Measurements from ENCODE around the gene NR2F1.

The NR2F1 gene

DNA sequence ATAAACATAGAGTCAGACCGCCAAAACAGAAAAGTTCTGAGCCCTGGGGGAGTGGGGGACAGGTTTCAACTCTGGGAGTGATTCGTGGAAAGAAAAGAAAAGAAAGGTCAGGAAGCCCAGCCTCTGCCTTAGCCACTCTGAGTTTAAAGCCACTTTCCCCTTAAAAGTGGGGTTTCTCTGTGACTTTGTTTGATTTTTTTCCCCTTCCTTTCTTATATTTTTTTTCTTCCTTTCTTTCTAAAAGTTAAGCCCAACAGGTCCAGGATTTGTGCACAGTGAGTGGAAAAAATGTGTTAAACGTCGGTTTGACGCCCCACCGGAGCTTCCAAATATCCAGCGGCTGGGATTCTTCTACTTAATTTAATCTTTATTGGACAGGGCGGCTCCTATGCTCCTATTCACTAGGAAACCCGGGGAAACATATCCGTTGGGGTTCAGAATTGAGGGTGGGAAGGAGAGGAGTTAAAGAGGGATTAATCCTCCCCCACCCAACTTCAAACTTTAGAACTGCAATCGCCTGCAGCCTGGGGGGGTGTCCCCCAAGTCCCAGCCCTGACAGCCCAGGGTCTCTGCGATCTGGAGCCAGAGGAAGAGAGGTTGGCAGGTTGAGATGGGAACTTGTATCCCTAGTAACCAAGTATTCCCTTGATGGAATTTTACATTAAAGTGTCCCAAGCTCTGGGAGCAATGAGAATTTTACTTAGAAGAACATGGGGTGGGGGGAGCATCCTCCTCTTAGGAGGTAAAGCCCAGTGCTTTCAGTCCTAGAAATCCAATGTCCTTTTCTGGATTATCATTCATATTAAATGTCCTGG, 8.3 kb upstream of the NR2F1 start:
- H3K4me1 Mint-ChIP-seq (ENCODE audit: low read depth): no peaks in the 10 kb centered on the region
- H3K36me3 Mint-ChIP-seq (ENCODE audit: low read depth): no peaks in the 10 kb centered on the region
- no peak overlapping the region for H3K4me3 Mint-ChIP-seq
- peaks cover 88% of the 10 kb centered on the region for H3K27me3 Mint-ChIP-seq (ENCODE audit: low read depth)
- no peak overlapping the region for H3K27ac Mint-ChIP-seq
- no peaks in the 10 kb centered on the region for H3K9me3 Mint-ChIP-seq

DNA sequence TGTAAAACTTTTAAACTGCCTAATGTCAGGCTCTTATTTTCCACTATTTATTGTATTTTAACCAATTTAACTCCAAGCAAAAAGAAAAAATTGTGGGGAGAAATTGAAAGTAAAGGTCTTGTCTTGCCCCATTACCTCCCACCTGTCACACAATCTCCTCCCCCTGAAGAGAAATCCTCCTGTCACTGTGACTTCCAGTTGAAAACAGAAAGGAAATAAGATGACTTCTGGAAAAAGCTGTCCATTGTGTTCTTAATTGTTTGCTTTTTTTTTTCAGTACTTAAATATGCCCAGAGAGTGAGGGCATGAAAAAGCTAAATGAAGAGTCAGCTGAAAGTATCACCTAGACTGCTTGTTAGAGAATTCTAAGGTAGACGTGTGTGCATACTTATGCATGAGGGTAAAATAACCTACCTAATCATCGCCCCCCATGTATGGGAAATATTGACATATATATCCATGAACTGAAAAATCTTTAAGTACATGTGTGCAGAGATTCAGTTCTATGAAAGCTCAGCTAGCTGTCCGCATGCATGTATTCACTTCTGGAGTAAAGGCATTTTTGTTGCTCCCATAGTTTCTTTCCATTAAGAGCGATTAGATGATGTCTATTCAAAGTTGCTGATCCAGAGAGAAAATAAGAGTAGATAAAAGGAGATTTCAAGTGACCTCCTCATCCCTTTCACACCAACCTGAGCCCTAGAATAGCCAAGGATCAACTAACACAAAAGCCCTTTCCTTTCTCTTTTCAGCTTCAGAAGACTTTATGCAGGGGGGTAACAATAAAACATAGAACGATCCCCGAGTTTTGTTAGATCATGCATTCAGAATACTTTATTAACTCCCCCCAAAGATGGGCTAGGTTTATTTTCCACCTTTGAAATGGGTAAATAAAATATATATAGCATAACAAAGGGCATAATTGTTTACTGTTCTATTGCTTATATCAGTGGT, 7.3 kb upstream of the NR2F1 start:
- Mint-ChIP-seq H3K36me3 (ENCODE audit: low read depth) (no peaks in the 10 kb centered on the region), H3K27ac (no peak overlapping the region), H3K27me3 (ENCODE audit: low read depth) (peaks cover 87% of the 10 kb centered on the region), H3K4me3 (no peak overlapping the region), H3K9me3 (no peaks in the 10 kb centered on the region), H3K4me1 (ENCODE audit: low read depth) (peaks cover 4% of the 10 kb centered on the region)

- Mint-ChIP-seq H3K27me3 (ENCODE audit: low read depth) (peaks cover 80% of the 10 kb centered on the region), H3K27ac (no peak overlapping the region)
These were observed 5.8 kb upstream of the NR2F1 start for GRCh38 chr5:93576994-93577853.

DNA sequence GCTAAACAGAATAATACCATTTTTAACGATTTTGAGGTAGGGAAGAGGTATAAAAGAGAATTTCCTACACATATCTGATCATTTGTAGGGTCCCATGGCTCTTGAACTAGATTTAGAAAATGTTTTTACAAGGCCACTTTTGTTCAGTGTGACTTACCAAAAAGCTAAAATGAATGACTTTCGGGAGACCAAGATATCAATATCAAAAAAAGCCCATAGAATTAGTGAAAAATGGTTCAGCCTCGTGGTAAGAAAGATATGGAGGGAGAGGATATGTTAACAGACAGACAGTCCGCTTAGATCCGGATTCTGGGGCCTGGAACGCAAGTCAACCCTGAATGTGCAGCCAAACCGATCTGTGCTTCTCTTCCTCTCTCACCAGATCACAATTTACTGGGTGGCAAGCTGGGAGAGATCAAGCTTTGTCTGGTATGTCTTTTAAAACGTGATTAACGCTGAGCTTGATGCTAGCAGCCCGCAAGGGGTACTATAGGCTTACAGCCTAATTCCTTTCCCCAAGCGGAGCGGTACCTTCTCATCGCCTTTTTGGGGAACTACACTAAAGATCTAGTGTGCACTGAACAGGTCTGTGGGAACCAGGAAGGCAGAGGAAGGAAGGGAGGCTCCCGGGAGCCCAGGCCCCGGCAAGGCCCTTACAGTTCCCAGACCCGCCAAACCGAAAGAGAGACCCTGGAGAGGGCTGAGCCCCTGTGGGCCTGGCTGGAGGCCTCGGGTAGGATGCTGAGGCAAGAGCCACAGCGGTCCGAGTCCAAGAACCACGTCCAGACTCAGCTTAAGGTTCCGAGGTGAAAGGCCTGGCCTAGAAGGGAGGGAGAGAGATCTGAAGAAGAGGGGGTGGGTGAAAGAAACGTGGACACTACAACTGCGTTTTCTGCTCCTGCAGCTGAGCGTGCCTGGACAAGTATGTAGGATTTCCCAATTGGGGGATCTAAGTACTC, 4.9 kb upstream of the NR2F1 start:
- H3K9me3 Mint-ChIP-seq: no peaks in the 10 kb centered on the region
- H3K4me1 Mint-ChIP-seq (ENCODE audit: low read depth): peaks cover 6% of the 10 kb centered on the region
- H3K27me3 Mint-ChIP-seq (ENCODE audit: low read depth): peaks cover 71% of the 10 kb centered on the region
- H3K27ac Mint-ChIP-seq: no peak overlapping the region
- H3K36me3 Mint-ChIP-seq (ENCODE audit: low read depth): no peaks in the 10 kb centered on the region
- H3K4me3 Mint-ChIP-seq: peak overlapping the region; percentile 42

More at GRCh38 chr5:93576994-93577853, 5.8 kb upstream of the NR2F1 start:
- Mint-ChIP-seq H3K4me1 (ENCODE audit: low read depth) (peaks cover 6% of the 10 kb centered on the region), H3K36me3 (ENCODE audit: low read depth) (no peaks in the 10 kb centered on the region), H3K4me3 (no peak overlapping the region), H3K9me3 (no peaks in the 10 kb centered on the region)

- Mint-ChIP-seq H3K27me3 (ENCODE audit: low read depth) (peaks cover 62% of the 10 kb centered on the region), H3K36me3 (ENCODE audit: low read depth) (no peaks in the 10 kb centered on the region), H3K4me1 (ENCODE audit: low read depth) (peaks cover 10% of the 10 kb centered on the region), H3K9me3 (no peaks in the 10 kb centered on the region), H3K4me3 (no peak overlapping the region), H3K27ac (no peak overlapping the region)
These were observed 4.0 kb upstream of the NR2F1 start for GRCh38 chr5:93578813-93579691.

DNA sequence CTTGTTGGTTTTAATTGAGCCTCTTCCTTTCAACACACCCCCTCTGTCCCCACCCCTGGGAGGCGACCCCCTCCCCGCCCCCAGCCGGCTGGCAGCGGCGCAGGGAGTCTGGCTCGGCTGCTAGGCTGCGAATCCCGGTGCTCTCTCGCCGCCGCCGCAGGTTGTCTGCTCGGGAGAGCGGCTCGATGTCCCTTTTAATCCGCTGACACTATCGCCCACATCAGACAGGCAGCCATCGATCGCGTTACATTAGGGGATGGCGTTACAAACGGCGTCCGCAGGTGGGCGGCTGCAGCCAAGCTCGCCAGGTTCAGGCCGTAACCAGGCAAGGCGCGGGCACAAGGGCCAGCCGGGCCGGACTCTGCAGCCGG, 3.3 kb upstream of the NR2F1 start:
- no peak overlapping the region for H3K4me3 Mint-ChIP-seq
- H3K4me1 Mint-ChIP-seq (ENCODE audit: low read depth): peaks cover 10% of the 10 kb centered on the region
- H3K36me3 Mint-ChIP-seq (ENCODE audit: low read depth): no peaks in the 10 kb centered on the region
- no peaks in the 10 kb centered on the region for H3K9me3 Mint-ChIP-seq
- H3K27me3 Mint-ChIP-seq (ENCODE audit: low read depth): peaks cover 56% of the 10 kb centered on the region
- no peak overlapping the region for H3K27ac Mint-ChIP-seq

DNA sequence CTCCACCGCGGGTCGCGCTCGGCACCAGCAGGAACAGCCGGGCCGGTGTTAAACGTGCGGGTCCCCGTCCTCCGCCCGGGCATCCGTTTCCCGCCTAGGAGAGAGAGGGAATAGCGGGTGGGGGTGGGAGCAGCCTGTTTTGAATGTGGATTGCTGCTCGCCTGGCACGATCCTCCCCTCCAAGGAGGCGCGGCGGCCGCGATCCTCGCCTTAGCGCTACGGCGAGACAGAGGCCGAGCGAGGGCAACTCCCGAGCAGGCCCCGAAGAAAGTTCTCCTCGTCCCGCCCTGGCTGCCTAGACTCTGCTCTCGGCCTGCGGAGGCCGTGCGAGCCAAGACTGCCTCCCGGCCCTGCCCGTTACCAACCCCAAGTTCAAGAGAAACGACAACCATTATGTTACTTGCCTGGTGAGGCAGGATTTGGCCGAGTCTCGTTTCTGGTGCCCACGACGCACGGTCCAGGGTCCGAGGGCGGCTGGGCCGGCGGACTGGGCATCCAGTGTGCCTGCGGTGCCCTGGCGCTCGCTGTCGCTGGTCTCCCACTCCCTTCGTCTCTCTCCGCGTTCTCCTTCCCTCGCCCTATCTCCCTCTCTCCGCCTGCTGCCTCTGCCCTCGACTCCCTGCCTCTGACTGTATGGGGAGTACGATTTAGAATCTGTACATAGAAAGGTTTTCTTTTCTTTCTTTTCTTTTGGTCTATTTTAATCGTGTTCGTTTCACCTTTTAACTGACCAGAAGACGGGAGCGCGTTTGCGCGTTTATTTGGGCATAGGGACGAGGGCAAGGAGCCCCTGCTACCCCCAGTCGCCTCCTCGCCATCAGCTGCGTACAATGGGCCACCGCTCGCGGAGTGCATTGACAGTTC, 2.7 kb upstream of the NR2F1 start:
- Mint-ChIP-seq H3K9me3 (no peaks in the 10 kb centered on the region), H3K27ac (peak overlapping the region; percentile 47), H3K36me3 (ENCODE audit: low read depth) (no peaks in the 10 kb centered on the region), H3K4me1 (ENCODE audit: low read depth) (peaks cover 10% of the 10 kb centered on the region), H3K27me3 (ENCODE audit: low read depth) (peaks cover 51% of the 10 kb centered on the region), H3K4me3 (no peak overlapping the region)

- H3K36me3 Mint-ChIP-seq (ENCODE audit: low read depth): no peaks in the 10 kb centered on the region
- no peaks in the 10 kb centered on the region for H3K9me3 Mint-ChIP-seq
- peaks cover 14% of the 10 kb centered on the region for H3K4me1 Mint-ChIP-seq (ENCODE audit: low read depth)
- peaks cover 51% of the 10 kb centered on the region for H3K27me3 Mint-ChIP-seq (ENCODE audit: low read depth)
- H3K4me3 Mint-ChIP-seq: no peak within 1 kb of the TSS
- H3K27ac Mint-ChIP-seq: peak within 1 kb of the TSS; percentile 47
These were observed 2.0 kb upstream of the NR2F1 start, which contains the start of gene NR2F1-AS1 for GRCh38 chr5:93580927-93581445. TSS of gene NR2F1-AS1 (minus strand) at chr5:93581219.

DNA sequence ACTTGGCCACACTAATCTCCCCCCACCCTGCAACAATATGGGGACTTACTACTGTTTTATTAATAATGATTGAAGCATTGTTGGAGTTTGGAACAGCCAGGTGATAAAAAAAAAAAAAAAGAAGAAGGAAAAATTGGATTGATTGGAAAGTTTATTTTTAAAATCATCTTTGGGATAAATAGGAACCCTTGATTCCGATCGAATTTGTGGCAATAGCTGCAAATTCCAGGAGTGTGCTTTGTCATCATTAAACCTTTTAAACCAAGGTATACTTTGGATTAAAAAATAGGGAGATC, 907 bp upstream of the NR2F1 start:
- peaks cover 51% of the 10 kb centered on the region for H3K27me3 Mint-ChIP-seq (ENCODE audit: low read depth)
- no peak overlapping the region for H3K27ac Mint-ChIP-seq
- no peaks in the 10 kb centered on the region for H3K36me3 Mint-ChIP-seq (ENCODE audit: low read depth)
- peaks cover 17% of the 10 kb centered on the region for H3K4me1 Mint-ChIP-seq (ENCODE audit: low read depth)
- no peaks in the 10 kb centered on the region for H3K9me3 Mint-ChIP-seq
- H3K4me3 Mint-ChIP-seq: no peak overlapping the region

- Mint-ChIP-seq H3K36me3 (ENCODE audit: low read depth) (peaks cover 2% of the 10 kb centered on the region), H3K9me3 (no peaks in the 10 kb centered on the region), H3K27ac (no peak overlapping the region), H3K4me1 (ENCODE audit: low read depth) (peaks cover 17% of the 10 kb centered on the region), H3K27me3 (ENCODE audit: low read depth) (peaks cover 50% of the 10 kb centered on the region), H3K4me3 (peak overlapping the region; percentile 56)
These were observed 381 bp downstream of the NR2F1 start for GRCh38 chr5:93583439-93583767.

DNA sequence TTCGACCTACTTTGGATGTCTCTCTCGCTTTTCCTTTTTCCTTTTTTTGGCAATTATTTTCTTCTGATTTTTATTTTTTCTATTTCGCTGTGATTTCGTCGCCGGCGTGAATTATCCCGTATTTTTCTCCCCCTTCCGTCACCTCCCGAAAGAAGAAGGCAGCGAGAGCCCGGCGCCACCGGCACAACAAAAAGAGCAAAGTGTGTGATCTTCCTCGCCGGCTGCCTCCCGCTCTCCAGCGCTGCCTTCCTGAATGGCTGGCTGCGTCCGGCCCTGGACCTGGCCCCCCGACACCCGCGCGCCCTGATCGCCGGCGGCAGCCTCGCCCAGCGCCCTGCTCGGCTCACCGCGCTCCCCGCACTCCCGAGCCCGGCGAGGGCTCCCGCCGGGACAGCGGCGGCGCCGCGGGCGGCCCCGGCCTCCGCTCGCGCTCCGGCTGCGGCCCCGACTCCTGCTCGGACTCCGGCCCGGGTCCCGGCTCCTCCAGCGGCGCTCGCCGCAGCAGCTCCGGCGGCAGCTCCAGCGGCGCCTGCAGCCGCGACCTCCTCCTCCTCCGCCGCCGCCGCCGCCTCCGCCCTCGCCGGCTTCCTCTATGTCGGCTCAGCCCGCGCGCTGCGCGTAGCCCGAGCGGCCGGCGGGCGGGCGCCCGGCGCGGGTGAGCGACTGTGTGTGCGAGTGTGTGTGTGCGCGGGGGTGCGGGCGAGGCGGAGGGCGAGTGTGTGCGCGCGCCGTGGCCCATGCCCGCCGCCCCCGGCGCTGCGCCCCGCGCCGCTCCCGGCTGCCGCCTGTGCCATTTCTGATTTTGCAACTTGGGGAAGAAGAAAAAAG, 960 bp downstream of the NR2F1 start:
- Mint-ChIP-seq H3K36me3 (ENCODE audit: low read depth) (peaks cover 6% of the 10 kb centered on the region), H3K9me3 (no peaks in the 10 kb centered on the region), H3K27me3 (ENCODE audit: low read depth) (peaks cover 49% of the 10 kb centered on the region), H3K4me1 (ENCODE audit: low read depth) (peaks cover 17% of the 10 kb centered on the region), H3K4me3 (peak overlapping the region; percentile 56), H3K27ac (no peak overlapping the region)

All from T-helper 1 cell treated with Interleukin-12 subunit alpha and Interleukin-12 subunit beta and Interleukin-4 antibody, amounts not matched to agents 30 μg/mL and 1 μg/mL, for 36 hours (primary cell).